ENCODE measurements around the gene EIPR1.

GRCh38 chr2:3324036-3324386 is 53.6 kb downstream of the EIPR1 start:
- TF ChIP-seq POLR2A (IDR thresholded peaks at IDR 0.05) (no peak), CTCF (IDR thresholded peaks at IDR 0.05) (no peak), POLR2AphosphoS5 (IDR thresholded peaks at IDR 0.05) (no peak), EP300 (IDR thresholded peaks at IDR 0.05; ENCODE audit: low read depth) (no peak)
